PC-9 (cell line): Measurements from ENCODE around the gene FARP1. TPM values are rescaled to one million over a fixed set of nuclear protein-coding genes. Genes with fewer than 3 reads are reported as not detected.

ENCODE experiments used
- BruUV-seq: library from RNA; stranded (reverse); fragments of 400-500 nt; replicated peaks from 2 replicates; lab custom pipeline; 2021; lab: Mats Ljungman, UMichigan
- CTCF ChIA-PET: fragments of 300-600 bp; sonication (Branson Sonifier 250); formaldehyde crosslinking; loops from one replicate; lab custom pipeline; 2022; ENCODE audit warnings: antibody characterized with exemption; lab: Charles Lee
- POLR2A ChIA-PET: fragments of 300-600 bp; sonication (Branson Sonifier 250); formaldehyde crosslinking; loops from one replicate; lab custom pipeline; 2022; ENCODE audit warnings: antibody characterized with exemption; ENCODE audit not compliant: unreplicated experiment; lab: Charles Lee
- DNase-seq, 2 experiments: peaks; one replicate each; pipeline versions ENCODE4 v3.0.0 to v3.0.0-alpha.2; 2015 to 2022; ENCODE audit warnings: mixed read lengths in 1 of 2
- H2AFZ ChIP-seq: fragments of 200-600 bp; sonication (generic); 2 replicates; pipeline ENCODE4 v1.8.1; 2017; ENCODE audit warnings: antibody characterized with exemption
- H3F3A ChIP-seq: fragments of 200-600 bp; sonication (generic); 2 replicates; pipeline ENCODE4 v1.8.1; 2017; ENCODE audit warnings: antibody characterized with exemption, mild to moderate bottlenecking, low read depth; ENCODE audit not compliant: insufficient read depth
- H3K27ac ChIP-seq: fragments of 200-600 bp; sonication (generic); 2 replicates; pipeline ENCODE4 v1.6.1; 2016; ENCODE audit warnings: mixed run types
- H3K27me3 ChIP-seq: fragments of 200-600 bp; sonication (generic); 2 replicates; pipeline ENCODE4 v1.6.1; 2016; ENCODE audit warnings: low read depth, mixed run types; ENCODE audit not compliant: insufficient read depth
- H3K36me3 ChIP-seq: fragments of 200-600 bp; sonication (generic); 2 replicates; pipeline ENCODE4 v1.6.1; 2016; ENCODE audit warnings: low read depth, mixed run types
- H3K4me1 ChIP-seq: fragments of 200-600 bp; sonication (generic); replicated peaks from 2 replicates; pipeline ENCODE4 v1.6.1; 2016; ENCODE audit warnings: mixed run types; ENCODE audit not compliant: insufficient read depth
- H3K4me2 ChIP-seq: fragments of 200-600 bp; sonication (generic); 2 replicates; pipeline ENCODE4 v1.6.1; 2017; ENCODE audit warnings: mixed run types
- H3K4me3 ChIP-seq: fragments of 200-600 bp; sonication (generic); 2 replicates; pipeline ENCODE4 v1.6.1; 2016; ENCODE audit warnings: mixed run types
- H3K79me2 ChIP-seq: fragments of 200-600 bp; sonication (generic); 2 replicates; pipeline ENCODE4 v1.6.1; 2017; ENCODE audit warnings: low read depth, mixed run types
- H3K9me2 ChIP-seq: fragments of 200-600 bp; sonication (generic); 2 replicates; pipeline ENCODE4 v1.8.1; 2017; ENCODE audit warnings: mild to moderate bottlenecking; ENCODE audit not compliant: insufficient read depth
- H3K9me3 ChIP-seq: fragments of 200-600 bp; sonication (generic); 2 replicates; pipeline ENCODE4 v1.8.1; 2016; ENCODE audit warnings: low read depth; ENCODE audit not compliant: insufficient read depth
- H4K20me1 ChIP-seq: fragments of 200-600 bp; sonication (generic); 2 replicates; pipeline ENCODE4 v1.8.1; 2017; ENCODE audit not compliant: insufficient read depth
- CTCF ChIP-seq: fragments of 200-600 bp; sonication (generic); conservative IDR thresholded peaks from 2 replicates; pipeline ENCODE4 v1.6.1; 2017; ENCODE audit warnings: mixed run types, antibody characterized with exemption, mild to moderate bottlenecking, moderate library complexity
- EZH2 ChIP-seq: fragments of 200-600 bp; sonication (generic); IDR thresholded peaks from 2 replicates; pipeline ENCODE4 v1.8.0; 2017; ENCODE audit warnings: antibody characterized with exemption, low read depth
- intact Hi-C: fragments of 100-400 bp; cut with micrococcal nuclease; formaldehyde crosslinking; loops from one replicate; pipeline ENCODE4 v1.10.0; 2022; ENCODE audit not compliant: unreplicated experiment
- total RNA-seq: library from RNA; stranded (reverse); gene quantifications from 2 replicates; pipeline ENCODE4 v1.2.3, GENCODE V29; 2021

FARP1 gene
- total RNA-seq, 1 experiment from 2014 or later = 62.1 TPM

GRCh38 chr13:98483601-98484288 is 340.9 kb downstream of the FARP1 start:
- Histone ChIP-seq H3K27ac (peak overlapping the region; percentile 99), H3K4me2 (peak overlapping the region; percentile 97), H3K36me3 (peaks cover 5% of the 10 kb centered on the region), H3K27me3 (no peaks in the 10 kb centered on the region), H3K9me2 (no peaks in the 10 kb centered on the region), H4K20me1 (no peaks in the 10 kb centered on the region), H3K79me2 (peaks cover 89% of the 10 kb centered on the region), H3F3A (peaks cover 69% of the 10 kb centered on the region), H3K4me1 (peaks cover 60% of the 10 kb centered on the region), H2AFZ (no peak overlapping the region), H3K9me3 (no peaks in the 10 kb centered on the region), H3K4me3 (peak overlapping the region; percentile 59)
- ChIA-PET POLR2A (interaction anchor here (0.5 to 0.6 kb wide), 2 partner anchors 24 to 57 kb away, joined by 3 to 4 read pairs; no protein-coding TSS in a partner anchor), CTCF (interaction anchor here (1.6 to 2.1 kb wide), 2 partner anchors 87 to 169 kb away, joined by 3 to 11 read pairs; no protein-coding TSS in a partner anchor)
- intact Hi-C loops = loop anchor here (1.0 to 2.0 kb wide), 5 partner anchors 7 to 667 kb away; no protein-coding TSS in a partner anchor
- TF ChIP-seq EZH2 (no peak), CTCF (0 out of 2 replicates have a peak, but pooled peaks have one; percentile 19)
- BruUV-seq = TSS peak; percentile 69
- no peak for DNase-seq

- Histone ChIP-seq H3K27ac (peak overlapping the region; percentile 99), H3K4me2 (peak overlapping the region; percentile 97), H3K36me3 (peaks cover 5% of the 10 kb centered on the region), H4K20me1 (no peaks in the 10 kb centered on the region), H3K9me2 (no peaks in the 10 kb centered on the region), H3F3A (peaks cover 61% of the 10 kb centered on the region), H3K4me1 (peaks cover 57% of the 10 kb centered on the region), H3K4me3 (peak overlapping the region; percentile 59), H2AFZ (no peak overlapping the region), H3K9me3 (no peaks in the 10 kb centered on the region), H3K79me2 (peaks cover 89% of the 10 kb centered on the region), H3K27me3 (no peaks in the 10 kb centered on the region)
- BruUV-seq = TSS peak; percentile 75
- peak; percentile 94 to 100 for DNase-seq
- no peak for TF ChIP-seq EZH2
- no peak for TF ChIP-seq CTCF
- intact Hi-C loops = loop anchor here (1.0 to 2.0 kb wide), 5 partner anchors 8 to 666 kb away; no protein-coding TSS in a partner anchor
- POLR2A ChIA-PET = interaction anchor here (0.5 to 1.1 kb wide), 6 partner anchors 15 to 1293 kb away, joined by 3 to 8 read pairs (median 4); no protein-coding TSS in a partner anchor
- CTCF ChIA-PET = interaction anchor here (0.9 to 2.1 kb wide), 4 partner anchors 39 to 189 kb away, joined by 3 to 11 read pairs (median 3); no protein-coding TSS in a partner anchor
These were observed 341.7 kb downstream of the FARP1 start for GRCh38 chr13:98484289-98485219.

GRCh38 chr13:98485561-98485960 is 342.7 kb downstream of the FARP1 start:
- H3K36me3 ChIP-seq = peaks cover 5% of the 10 kb centered on the region

More at GRCh38 chr13:98485561-98485960, 342.7 kb downstream of the FARP1 start:
- intact Hi-C loops = loop anchor here (2.0 kb wide), 3 partner anchors 85 to 665 kb away; no protein-coding TSS in a partner anchor
- Histone ChIP-seq H3F3A (peaks cover 56% of the 10 kb centered on the region), H2AFZ (no peak overlapping the region), H3K4me3 (peak overlapping the region; percentile 34; the same call in 1 of the 2 replicates), H4K20me1 (no peaks in the 10 kb centered on the region), H3K9me3 (no peaks in the 10 kb centered on the region), H3K4me1 (peaks cover 63% of the 10 kb centered on the region), H3K9me2 (no peaks in the 10 kb centered on the region), H3K27ac (peak overlapping the region; percentile 99), H3K79me2 (peaks cover 89% of the 10 kb centered on the region), H3K4me2 (peak overlapping the region; percentile 97), H3K27me3 (no peaks in the 10 kb centered on the region)
- ChIA-PET POLR2A (interaction anchor here (0.6 to 1.1 kb wide), 3 partner anchors 9 to 24 kb away, joined by 3 to 8 read pairs (median 5); no protein-coding TSS in a partner anchor), CTCF (interaction anchor here (1.6 to 2.1 kb wide), 2 partner anchors 85 to 168 kb away, joined by 3 to 11 read pairs; no protein-coding TSS in a partner anchor)
- TF ChIP-seq EZH2 (no peak), CTCF (no peak)
- no TSS peak for BruUV-seq
- no peak for DNase-seq
